GM23338 (cell line): Measurements from ENCODE around the gene S100P. TPM values are rescaled to one million over a fixed set of nuclear protein-coding genes. Genes with fewer than 3 reads are reported as not detected.

Source experiments
- ATAC-seq: fragments of 200-7000 bp; cut with Tn5 transposase; 3 replicates; pipeline ENCODE4 v1.9.1; 2020
- DNase-seq: peaks from one replicate; pipeline ENCODE4 v3.0.0-alpha.2; 2015; ENCODE audit warnings: low spot score
- H2AFZ ChIP-seq: fragments of 200-600 bp; sonication (generic); 2 replicates; pipeline ENCODE4 v1.8.0; 2016; ENCODE audit warnings: antibody characterized with exemption, mild to moderate bottlenecking, moderate library complexity
- H3F3A ChIP-seq: fragments of 200-600 bp; sonication (generic); replicated peaks from 2 replicates; pipeline ENCODE4 v1.8.0; 2017; ENCODE audit warnings: antibody characterized with exemption, mixed run types, low read depth
- H3K27ac ChIP-seq: fragments of 200-600 bp; sonication (generic); 2 replicates; pipeline ENCODE4 v1.6.1; 2016; ENCODE audit warnings: low read depth
- H3K27me3 ChIP-seq: fragments of 200-600 bp; sonication (generic); 2 replicates; pipeline ENCODE4 v1.8.0; 2016; ENCODE audit warnings: mild to moderate bottlenecking, mixed run types, moderate library complexity; ENCODE audit not compliant: insufficient read depth
- H3K36me3 ChIP-seq: fragments of 200-600 bp; sonication (generic); 2 replicates; pipeline ENCODE4 v1.8.0; 2016; ENCODE audit warnings: mild to moderate bottlenecking; ENCODE audit not compliant: insufficient read depth
- H3K4me1 ChIP-seq: fragments of 200-600 bp; sonication (generic); 2 replicates; pipeline ENCODE4 v1.8.0; 2016; ENCODE audit warnings: mild to moderate bottlenecking, moderate library complexity; ENCODE audit not compliant: insufficient read depth
- H3K4me2 ChIP-seq: fragments of 200-600 bp; sonication (generic); 2 replicates; pipeline ENCODE4 v1.7.1; 2017; ENCODE audit warnings: mixed run types
- H3K4me3 ChIP-seq: fragments of 200-600 bp; sonication (generic); 2 replicates; pipeline ENCODE4 v1.6.1; 2016; ENCODE audit warnings: mixed run types
- H3K79me2 ChIP-seq: fragments of 200-600 bp; sonication (generic); replicated peaks from 2 replicates; pipeline ENCODE4 v1.8.0; 2017; ENCODE audit warnings: mild to moderate bottlenecking; ENCODE audit not compliant: insufficient read depth
- H3K9me2 ChIP-seq: fragments of 200-600 bp; sonication (generic); 2 replicates; pipeline ENCODE4 v1.8.0; 2017; ENCODE audit not compliant: insufficient read depth
- H4K20me1 ChIP-seq: fragments of 200-600 bp; sonication (generic); replicated peaks from 2 replicates; pipeline ENCODE4 v1.8.0; 2017; ENCODE audit warnings: mild to moderate bottlenecking; ENCODE audit not compliant: insufficient read depth
- H3K27ac Mint-ChIP-seq: 2 replicates; pipeline ENCODE4 v1.8.0; 2020; ENCODE audit warnings: inconsistent platforms, mild to moderate bottlenecking, moderate library complexity, mixed read lengths
- H3K27me3 Mint-ChIP-seq: 3 replicates; pipeline ENCODE4 v1.8.0; 2022; ENCODE audit warnings: low read depth, mild to moderate bottlenecking, moderate library complexity, mixed read lengths, inconsistent platforms; ENCODE audit not compliant: insufficient read depth, poor library complexity
- H3K36me3 Mint-ChIP-seq: 3 replicates; pipeline ENCODE4 v1.8.0; 2021; ENCODE audit warnings: low read depth, mild to moderate bottlenecking, inconsistent platforms, moderate library complexity, mixed read lengths
- H3K4me1 Mint-ChIP-seq: 3 replicates; pipeline ENCODE4 v1.8.0; 2020; ENCODE audit warnings: mild to moderate bottlenecking, inconsistent platforms, mixed read lengths
- H3K4me3 Mint-ChIP-seq: 3 replicates; pipeline ENCODE4 v1.8.0; 2021; ENCODE audit warnings: moderate library complexity, mild to moderate bottlenecking, inconsistent platforms, mixed read lengths
- H3K9me3 Mint-ChIP-seq: 3 replicates; pipeline ENCODE4 v1.8.0; 2020; ENCODE audit warnings: moderate library complexity, mild to moderate bottlenecking, inconsistent platforms, mixed read lengths
- CREB1 ChIP-seq: fragments of 250-450 bp; sonication (Bioruptor Pico); IDR thresholded peaks from 2 replicates; pipeline ENCODE4 v1.5.0; 2020; ENCODE audit warnings: low read depth, mild to moderate bottlenecking, moderate library complexity
- ETS1 ChIP-seq: IDR thresholded peaks from 2 replicates; pipeline ENCODE4 v1.6.1; 2016; ENCODE audit warnings: antibody characterized with exemption
- EZH2phosphoT487 ChIP-seq: fragments of 200-600 bp; sonication (generic); IDR thresholded peaks from one replicate; pipeline ENCODE4 v1.8.1; 2018; ENCODE audit warnings: antibody characterized with exemption; ENCODE audit not compliant: unreplicated experiment
- JUNB ChIP-seq: IDR thresholded peaks from one replicate; pipeline ENCODE4 v1.6.1; 2016; ENCODE audit warnings: antibody characterized with exemption; ENCODE audit not compliant: unreplicated experiment
- NANOG ChIP-seq: IDR thresholded peaks from 2 replicates; pipeline ENCODE4 v1.6.1; 2016; ENCODE audit warnings: antibody characterized with exemption, borderline replicate concordance
- POLR2AphosphoS5 ChIP-seq: IDR thresholded peaks from 2 replicates; pipeline ENCODE4 v1.6.1; 2016; ENCODE audit warnings: antibody characterized with exemption, low read depth
- REST ChIP-seq: IDR thresholded peaks from one replicate; pipeline ENCODE4 v1.6.1; 2018; ENCODE audit warnings: antibody characterized with exemption; ENCODE audit not compliant: unreplicated experiment
- STAT1 ChIP-seq: IDR thresholded peaks from one replicate; pipeline ENCODE4 v1.6.1; 2016; ENCODE audit warnings: antibody characterized with exemption; ENCODE audit not compliant: unreplicated experiment
- ZNF462 ChIP-seq: fragments of 250-450 bp; sonication (Bioruptor Pico); IDR thresholded peaks from 2 replicates; pipeline ENCODE4 v1.5.0; 2020; ENCODE audit warnings: mild to moderate bottlenecking, moderate library complexity
- polyA plus RNA-seq: library from polyadenylated mRNA; unstranded; fragments of >200 nt; fragmentation: Nextera tagmentation; extraction: Ambion mirVana; gene quantifications from 2 replicates; pipeline ENCODE4 v1.2.1, GENCODE V29; 2016
- total RNA-seq: library from RNA; depleted of rRNA; stranded (reverse); fragments of >200 nt; shearing (Covaris generic); gene quantifications from 2 replicates; pipeline ENCODE4 v1.2.3, GENCODE V29; 2014

Gene S100P
- total and polyA plus RNA-seq, 2 experiments from 2014 or later, result 0.32 TPM; not detected in 1

- no peak for TF ChIP-seq REST
- no peak for TF ChIP-seq NANOG
- no peak for TF ChIP-seq STAT1
- peak; percentile 83 for TF ChIP-seq POLR2AphosphoS5
- no peak for TF ChIP-seq JUNB
- no peak for TF ChIP-seq EZH2phosphoT487
- TF ChIP-seq ETS1, result peak; percentile 76; the same call in 1 of the 2 replicates
- TF ChIP-seq CREB1 (CRISPR knock-in tag), result no peak
These were observed 15.8 kb downstream of the S100P start, which contains the start of gene MRFAP1L1 (continued) for GRCh38 chr4:6709230-6710114.

- peak overlapping the region; percentile 84 for H3K4me3 ChIP-seq
- DNase-seq (no peak), ATAC-seq (peak; percentile 68)
- H3K27me3 Mint-ChIP-seq, result no peaks in the 10 kb centered on the region
- H3K4me1 ChIP-seq, result peaks cover 20% of the 10 kb centered on the region
- H3F3A ChIP-seq, result no peaks in the 10 kb centered on the region
- no peak overlapping the region for H3K27ac ChIP-seq
- H3K36me3 ChIP-seq, result peaks cover 11% of the 10 kb centered on the region
- peaks cover 25% of the 10 kb centered on the region for H3K4me1 Mint-ChIP-seq
- no peaks in the 10 kb centered on the region for H3K9me2 ChIP-seq
- H4K20me1 ChIP-seq, result peaks cover 21% of the 10 kb centered on the region; the same call in 1 of the 2 replicates
- H3K4me3 Mint-ChIP-seq, result peak overlapping the region; percentile 100
- peak overlapping the region; percentile 93 for H3K4me2 ChIP-seq
- no peak overlapping the region for H3K27ac Mint-ChIP-seq
- peaks cover 30% of the 10 kb centered on the region for H3K36me3 Mint-ChIP-seq
- H3K79me2 ChIP-seq, result peaks cover 42% of the 10 kb centered on the region
- H3K9me3 Mint-ChIP-seq, result peaks cover 7% of the 10 kb centered on the region; the same call in 2 of the 3 replicates
- H2AFZ ChIP-seq, result peak overlapping the region; percentile 94
- H3K27me3 ChIP-seq, result no peaks in the 10 kb centered on the region; the same call in 1 of the 2 replicates
- TF ChIP-seq REST, result no peak
- TF ChIP-seq NANOG, result no peak
- TF ChIP-seq ZNF462 (CRISPR knock-in tag), result no peak
- no peak for TF ChIP-seq JUNB
These were observed 16.6 kb downstream of the S100P start for GRCh38 chr4:6710282-6710681.
